ENCODE measurements around the gene CATSPERZ. TPM values are rescaled to one million over a fixed set of nuclear protein-coding genes. Genes with fewer than 3 reads are reported as not detected.
"Not testable (repeated sequence)": the region's sequence is repeated elsewhere in the genome, so short reads cannot be mapped to it uniquely, and the experiment has no call there.

CATSPERZ gene
- total RNA-seq, 1 donor from 2014 or later = not detected

GRCh38 chr11:64320556-64320955 lies 20.4 kb downstream of the CATSPERZ start:
- Mint-ChIP-seq H3K27ac (no peak overlapping the region), H3K4me3 (peak overlapping the region; percentile 6), H3K36me3 (ENCODE audit: low read depth) (peaks cover 32% of the 10 kb centered on the region), H3K9me3 (no peaks in the 10 kb centered on the region), H3K4me1 (peaks cover 30% of the 10 kb centered on the region), H3K27me3 (no peaks in the 10 kb centered on the region)
- intact Hi-C loops (cut with micrococcal nuclease) = no loop called here
- no peak for DNase-seq

- intact Hi-C loops (cut with micrococcal nuclease) = no loop called here
- Mint-ChIP-seq H3K4me1 (peaks cover 30% of the 10 kb centered on the region), H3K36me3 (ENCODE audit: low read depth) (peaks cover 32% of the 10 kb centered on the region), H3K27me3 (no peaks in the 10 kb centered on the region), H3K27ac (no peak overlapping the region), H3K9me3 (no peaks in the 10 kb centered on the region), H3K4me3 (no peak overlapping the region)
- DNase-seq = no peak
Observed at GRCh38 chr11:64321026-64321425, 20.9 kb downstream of the CATSPERZ start.

GRCh38 chr11:64321533-64321932 lies 21.4 kb downstream of the CATSPERZ start:
- H3K4me1 Mint-ChIP-seq = peaks cover 26% of the 10 kb centered on the region
- H3K27me3 Mint-ChIP-seq = no peaks in the 10 kb centered on the region
- H3K36me3 Mint-ChIP-seq (ENCODE audit: low read depth) = peaks cover 28% of the 10 kb centered on the region
- DNase-seq = no peak
- intact Hi-C loops (cut with micrococcal nuclease) = no loop called here
- H3K27ac Mint-ChIP-seq = no peak overlapping the region
- no peaks in the 10 kb centered on the region for H3K9me3 Mint-ChIP-seq
- no peak overlapping the region for H3K4me3 Mint-ChIP-seq

- H3K27ac Mint-ChIP-seq = no peak overlapping the region
- H3K9me3 Mint-ChIP-seq = no peaks in the 10 kb centered on the region
- H3K4me3 Mint-ChIP-seq = no peak overlapping the region
- intact Hi-C loops (cut with micrococcal nuclease) = no loop called here
- DNase-seq = no peak
- H3K27me3 Mint-ChIP-seq = no peaks in the 10 kb centered on the region
- peaks cover 17% of the 10 kb centered on the region for H3K36me3 Mint-ChIP-seq (ENCODE audit: low read depth)
- peaks cover 22% of the 10 kb centered on the region for H3K4me1 Mint-ChIP-seq
Observed at GRCh38 chr11:64322925-64323260, 22.7 kb downstream of the CATSPERZ start.

GRCh38 chr11:64323373-64323772 lies 23.2 kb downstream of the CATSPERZ start:
- Mint-ChIP-seq H3K36me3 (ENCODE audit: low read depth) (peaks cover 17% of the 10 kb centered on the region), H3K4me3 (no peak overlapping the region), H3K27ac (no peak overlapping the region), H3K9me3 (no peaks in the 10 kb centered on the region), H3K4me1 (peaks cover 22% of the 10 kb centered on the region), H3K27me3 (no peaks in the 10 kb centered on the region)
- DNase-seq = no peak
- intact Hi-C loops (cut with micrococcal nuclease) = no loop called here

GRCh38 chr11:64323984-64324383 lies 23.8 kb downstream of the CATSPERZ start:
- H3K27ac Mint-ChIP-seq; H3K4me3 Mint-ChIP-seq; DNase-seq; H3K9me3 Mint-ChIP-seq; H3K27me3 Mint-ChIP-seq; intact Hi-C loops (cut with micrococcal nuclease): not testable (repeated sequence)
- Mint-ChIP-seq H3K4me1 (peaks cover 20% of the 10 kb centered on the region), H3K36me3 (ENCODE audit: low read depth) (peaks cover 17% of the 10 kb centered on the region)

GRCh38 chr11:64324692-64325469 lies 24.7 kb downstream of the CATSPERZ start:
- intact Hi-C loops (cut with micrococcal nuclease) = no loop called here
- H3K4me1 Mint-ChIP-seq = peaks cover 12% of the 10 kb centered on the region
- no peak for DNase-seq
- H3K27ac Mint-ChIP-seq = no peak overlapping the region
- H3K9me3 Mint-ChIP-seq = no peaks in the 10 kb centered on the region
- no peaks in the 10 kb centered on the region for H3K27me3 Mint-ChIP-seq
- peaks cover 17% of the 10 kb centered on the region for H3K36me3 Mint-ChIP-seq (ENCODE audit: low read depth)
- H3K4me3 Mint-ChIP-seq = no peak overlapping the region

- Mint-ChIP-seq H3K36me3 (ENCODE audit: low read depth) (peaks cover 5% of the 10 kb centered on the region), H3K4me1 (peaks cover 8% of the 10 kb centered on the region), H3K27me3 (no peaks in the 10 kb centered on the region), H3K4me3 (no peak overlapping the region), H3K27ac (no peak overlapping the region), H3K9me3 (no peaks in the 10 kb centered on the region)
- DNase-seq = no peak
- intact Hi-C loops (cut with micrococcal nuclease) = no loop called here
Observed at GRCh38 chr11:64327375-64327774, 27.2 kb downstream of the CATSPERZ start.

GRCh38 chr11:64327993-64328392 lies 27.8 kb downstream of the CATSPERZ start:
- no peak overlapping the region for H3K4me3 Mint-ChIP-seq
- intact Hi-C loops (cut with micrococcal nuclease) = no loop called here
- H3K36me3 Mint-ChIP-seq (ENCODE audit: low read depth) = peaks cover 3% of the 10 kb centered on the region
- no peak overlapping the region for H3K27ac Mint-ChIP-seq
- no peaks in the 10 kb centered on the region for H3K9me3 Mint-ChIP-seq
- H3K4me1 Mint-ChIP-seq = peaks cover 8% of the 10 kb centered on the region
- no peak for DNase-seq
- no peaks in the 10 kb centered on the region for H3K27me3 Mint-ChIP-seq

- H3K27me3 Mint-ChIP-seq = no peaks in the 10 kb centered on the region
- no peak overlapping the region for H3K27ac Mint-ChIP-seq
- intact Hi-C loops (cut with micrococcal nuclease) = loop anchor here (1.0 kb wide), 2 partner anchors 9 to 13 kb away; partner anchors contain the start of genes CCDC88B and PRDX5
- peaks cover 14% of the 10 kb centered on the region for H3K4me1 Mint-ChIP-seq
- H3K36me3 Mint-ChIP-seq (ENCODE audit: low read depth) = peaks cover 9% of the 10 kb centered on the region
- H3K9me3 Mint-ChIP-seq = no peaks in the 10 kb centered on the region
- DNase-seq = no peak
- H3K4me3 Mint-ChIP-seq = no peak overlapping the region
Observed at GRCh38 chr11:64330888-64331287, 30.7 kb downstream of the CATSPERZ start.

GRCh38 chr11:64331569-64332371 lies 31.6 kb downstream of the CATSPERZ start:
- Mint-ChIP-seq H3K36me3 (ENCODE audit: low read depth) (peaks cover 9% of the 10 kb centered on the region), H3K27ac (peak overlapping the region; percentile 88), H3K4me3 (peak overlapping the region; percentile 39), H3K4me1 (peaks cover 14% of the 10 kb centered on the region), H3K9me3 (no peaks in the 10 kb centered on the region), H3K27me3 (no peaks in the 10 kb centered on the region)
- intact Hi-C loops (cut with micrococcal nuclease) = loop anchor here (1.0 kb wide), 2 partner anchors 9 to 13 kb away; partner anchors contain the start of genes CCDC88B and PRDX5
- peak; percentile 91 for DNase-seq

- Mint-ChIP-seq H3K27me3 (no peaks in the 10 kb centered on the region), H3K4me1 (peaks cover 18% of the 10 kb centered on the region), H3K27ac (no peak overlapping the region), H3K4me3 (no peak overlapping the region), H3K36me3 (ENCODE audit: low read depth) (peaks cover 20% of the 10 kb centered on the region), H3K9me3 (no peaks in the 10 kb centered on the region)
- intact Hi-C loops (cut with micrococcal nuclease) = no loop called here
- DNase-seq = no peak
Observed at GRCh38 chr11:64333556-64333955, 33.4 kb downstream of the CATSPERZ start.

GRCh38 chr11:64334764-64335735 lies 34.9 kb downstream of the CATSPERZ start:
- peaks cover 30% of the 10 kb centered on the region for H3K4me1 Mint-ChIP-seq
- no peaks in the 10 kb centered on the region for H3K27me3 Mint-ChIP-seq
- intact Hi-C loops (cut with micrococcal nuclease) = no loop called here
- peak overlapping the region; percentile 67 for H3K27ac Mint-ChIP-seq
- H3K9me3 Mint-ChIP-seq = no peaks in the 10 kb centered on the region
- peak; percentile 63 for DNase-seq
- H3K4me3 Mint-ChIP-seq = no peak overlapping the region
- peaks cover 24% of the 10 kb centered on the region for H3K36me3 Mint-ChIP-seq (ENCODE audit: low read depth)
